A673 (cell line): ENCODE measurements around the gene CLEC10A. TPM values are rescaled to one million over a fixed set of nuclear protein-coding genes. Genes with fewer than 3 reads are reported as not detected.
"Not testable (repeated sequence)": the region's sequence is repeated elsewhere in the genome, so short reads cannot be mapped to it uniquely, and the experiment has no call there.

Source experiments
- BruUV-seq: library from RNA; stranded (reverse); fragments of 400-500 nt; replicated peaks from 2 replicates; lab custom pipeline; 2021; lab: Mats Ljungman, UMichigan
- CTCF ChIA-PET: fragments of 300-600 bp; sonication (Branson Sonifier 250); formaldehyde crosslinking; loops from one replicate; lab custom pipeline; 2022; ENCODE audit warnings: antibody characterized with exemption; lab: Charles Lee
- POLR2A ChIA-PET: fragments of 300-600 bp; sonication (Branson Sonifier 250); formaldehyde crosslinking; loops from one replicate; lab custom pipeline; 2022; ENCODE audit warnings: antibody characterized with exemption; ENCODE audit not compliant: low non-redundant PET; lab: Charles Lee
- DNase-seq: peaks from one replicate; pipeline ENCODE4 v3.0.0-alpha.2; 2015; ENCODE audit warnings: low spot score
- H3K27ac ChIP-seq: fragments of 200-600 bp; sonication (generic); 2 replicates; pipeline ENCODE4 v1.5.1; 2016; ENCODE audit warnings: mixed run types, low read depth, mild to moderate bottlenecking, mixed read lengths, antibody characterized with exemption, low read length; ENCODE audit not compliant: poor library complexity, severe bottlenecking
- H3K27me3 ChIP-seq: fragments of 200-600 bp; sonication (generic); replicated peaks from 2 replicates; pipeline ENCODE4 v1.6.1; 2017; ENCODE audit warnings: mixed run types, low read depth, mild to moderate bottlenecking, mixed read lengths, antibody characterized with exemption, low read length; ENCODE audit not compliant: insufficient read depth, poor library complexity
- H3K36me3 ChIP-seq: fragments of 200-600 bp; sonication (generic); 2 replicates; pipeline ENCODE4 v1.6.1; 2016; ENCODE audit warnings: mixed run types, mild to moderate bottlenecking, mixed read lengths, antibody characterized with exemption, low read length; ENCODE audit not compliant: insufficient read depth, poor library complexity, severe bottlenecking
- H3K4me1 ChIP-seq: fragments of 200-600 bp; sonication (generic); 2 replicates; pipeline ENCODE4 v1.6.1; 2017; ENCODE audit warnings: mixed run types, mild to moderate bottlenecking, mixed read lengths, antibody characterized with exemption, low read length; ENCODE audit not compliant: insufficient read depth, poor library complexity, severe bottlenecking
- H3K4me3 ChIP-seq: fragments of 200-600 bp; sonication (generic); 2 replicates; pipeline ENCODE4 v1.5.1; 2016; ENCODE audit warnings: low read depth, mixed run types, mild to moderate bottlenecking, mixed read lengths, low read length; ENCODE audit not compliant: poor library complexity, severe bottlenecking
- H3K9me3 ChIP-seq: fragments of 200-600 bp; sonication (generic); 2 replicates; pipeline ENCODE4 v1.6.1; 2016; ENCODE audit warnings: mixed run types, low read depth, mild to moderate bottlenecking, mixed read lengths, antibody characterized with exemption, low read length; ENCODE audit not compliant: poor library complexity, severe bottlenecking
- CTCF ChIP-seq: fragments of 300-800, 200-600 bp; sonication (generic); conservative IDR thresholded peaks from 2 replicates; pipeline ENCODE4 v1.5.1; 2017; ENCODE audit warnings: low read depth, mild to moderate bottlenecking, antibody characterized with exemption, low read length, moderate library complexity, mixed read lengths
- EZH2 ChIP-seq: fragments of 200-600 bp; sonication (generic); IDR thresholded peaks from 2 replicates; pipeline ENCODE4 v1.6.1; 2017; ENCODE audit warnings: borderline replicate concordance, low read depth, mild to moderate bottlenecking, mixed read lengths, antibody characterized with exemption, low read length; ENCODE audit not compliant: poor library complexity, severe bottlenecking
- intact Hi-C: fragments of 100-400 bp; cut with micrococcal nuclease; formaldehyde crosslinking; loops from one replicate; pipeline ENCODE4 v1.10.0; 2022; ENCODE audit not compliant: unreplicated experiment
- total RNA-seq: library from RNA; stranded (reverse); gene quantifications from 2 replicates; pipeline ENCODE4 v1.2.3, GENCODE V29; 2021

CLEC10A gene
- total RNA-seq, 1 experiment from 2014 or later = not detected

DNA sequence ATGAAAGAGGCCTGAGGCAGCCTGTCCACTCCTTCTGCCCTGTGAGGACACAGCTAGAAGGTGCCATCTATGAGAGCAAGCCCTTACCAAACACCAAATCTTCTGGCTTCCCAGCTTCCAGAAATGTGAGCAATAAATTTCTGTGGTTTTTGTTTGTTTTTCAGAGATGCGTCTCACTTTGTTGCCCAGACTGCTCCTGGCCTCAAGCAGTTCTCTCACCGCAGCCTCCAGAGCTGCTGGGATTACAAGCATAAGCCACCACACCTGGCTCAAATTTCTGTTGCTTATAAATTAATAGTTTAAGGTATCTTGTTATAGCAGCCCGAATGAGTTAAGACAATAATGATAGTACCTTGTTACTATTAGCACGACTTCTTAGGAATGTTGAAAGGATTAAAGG is 23.7 kb downstream of the CLEC10A start:
- TF ChIP-seq EZH2 (no peak), CTCF (no peak)
- BruUV-seq = no TSS peak
- DNase-seq = no peak

DNA sequence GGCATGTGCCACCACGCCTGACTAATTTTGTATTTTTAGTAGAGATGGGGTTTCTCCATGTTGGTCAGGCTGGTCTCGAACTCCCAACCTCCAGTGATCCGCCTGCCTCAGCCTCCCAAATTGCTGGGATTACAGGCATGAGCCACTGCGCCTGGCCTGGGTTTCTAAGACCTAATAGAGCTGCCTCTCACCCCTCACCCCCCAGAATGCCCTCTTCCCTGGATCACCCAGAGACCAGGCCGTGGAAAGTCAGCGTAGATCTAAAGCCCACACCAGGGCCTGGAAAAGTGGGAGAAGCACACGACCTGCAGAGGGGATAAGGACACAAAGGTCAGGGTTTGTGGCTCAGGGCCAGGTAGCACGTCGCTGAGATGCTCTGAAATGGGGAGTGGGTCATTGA is 29.5 kb downstream of the CLEC10A start:
- intact Hi-C loops = not testable (repeated sequence)

More for the DNA sequence above, 23.7 kb downstream of the CLEC10A start:
- Histone ChIP-seq H3K9me3 (no peaks in the 10 kb centered on the region), H3K36me3 (no peaks in the 10 kb centered on the region), H3K4me3 (no peak overlapping the region), H3K27ac (no peak overlapping the region), H3K27me3 (no peaks in the 10 kb centered on the region), H3K4me1 (no peaks in the 10 kb centered on the region)
- ChIA-PET CTCF (interaction anchor here (0.5 kb wide), 1 partner anchor 146 kb away, joined by 13 read pairs; no protein-coding TSS in a partner anchor), POLR2A (no interaction called here)
- intact Hi-C loops = no loop called here

DNA sequence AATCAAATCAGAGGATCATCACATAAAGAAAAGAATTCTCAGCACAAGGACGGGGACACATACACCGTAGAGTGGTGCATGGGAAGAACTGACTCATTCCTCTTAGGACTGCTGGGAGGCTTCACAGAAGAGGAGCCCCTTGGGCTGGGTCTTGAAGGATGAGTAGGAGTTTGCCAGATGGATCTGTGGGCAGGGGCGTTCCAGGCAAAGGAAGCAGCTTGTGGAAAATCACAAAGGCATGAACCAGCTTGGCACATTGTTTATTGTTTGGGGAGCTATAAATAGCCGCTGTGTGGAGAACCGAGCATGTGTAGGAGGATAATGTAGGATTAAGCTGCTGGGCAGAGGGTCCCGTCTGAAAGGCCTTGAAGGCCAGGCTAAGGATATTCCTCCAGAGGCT is 31.1 kb downstream of the CLEC10A start:
- intact Hi-C loops = loop anchor here (5.0 to 10.0 kb wide), 2 partner anchors 298 to 636 kb away; partner anchors contain the start of genes TP53 and WRAP53
- Histone ChIP-seq H3K36me3 (no peaks in the 10 kb centered on the region), H3K9me3 (no peaks in the 10 kb centered on the region), H3K4me3 (no peak overlapping the region), H3K27ac (no peak overlapping the region), H3K27me3 (no peaks in the 10 kb centered on the region), H3K4me1 (peaks cover 10% of the 10 kb centered on the region)
- POLR2A ChIA-PET = no interaction called here
- CTCF ChIA-PET = interaction anchor here (1.4 kb wide), 1 partner anchor 84 kb away, joined by 6 read pairs; no protein-coding TSS in a partner anchor
- no peak for TF ChIP-seq EZH2
- TF ChIP-seq CTCF = no peak
- no TSS peak for BruUV-seq
- DNase-seq = no peak

More for the DNA sequence above, 29.5 kb downstream of the CLEC10A start:
- H3K4me1 ChIP-seq, DNase-seq, H3K27me3 ChIP-seq, BruUV-seq, H3K9me3 ChIP-seq, H3K27ac ChIP-seq, H3K4me3 ChIP-seq, H3K36me3 ChIP-seq, POLR2A ChIA-PET: not testable (repeated sequence)
- CTCF ChIA-PET = interaction anchor here (0.6 to 0.7 kb wide), 2 partner anchors 80 to 86 kb away, joined by 5 to 12 read pairs; no protein-coding TSS in a partner anchor

DNA sequence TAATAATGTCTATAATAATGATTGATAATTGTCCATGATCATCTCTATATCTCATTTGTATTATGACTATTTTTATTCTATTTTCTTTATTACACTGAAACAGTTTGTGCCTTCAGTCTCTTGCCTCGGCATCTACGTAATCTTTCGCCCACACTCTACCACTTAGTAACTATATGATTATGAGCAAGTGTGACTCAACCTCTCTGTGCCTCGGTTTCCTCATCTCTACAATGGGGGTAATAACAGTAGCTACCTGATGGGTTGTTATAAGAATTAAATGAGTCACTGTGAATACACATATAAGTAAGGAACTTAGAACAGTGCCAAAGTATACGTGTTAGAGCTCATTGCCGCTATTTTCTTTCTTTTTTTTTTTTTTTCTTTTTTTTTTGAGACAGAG is 32.5 kb downstream of the CLEC10A start:
- Histone ChIP-seq H3K4me1 (peaks cover 20% of the 10 kb centered on the region), H3K4me3 (no peak overlapping the region), H3K9me3 (no peaks in the 10 kb centered on the region), H3K36me3 (no peaks in the 10 kb centered on the region), H3K27me3 (no peaks in the 10 kb centered on the region), H3K27ac (no peak overlapping the region)
- POLR2A ChIA-PET = interaction anchor here (0.6 kb wide), 1 partner anchor 334 kb away, joined by 5 read pairs; no protein-coding TSS in a partner anchor
- intact Hi-C loops = loop anchor here (2.0 to 10.0 kb wide), 3 partner anchors 249 to 637 kb away; partner anchors contain the start of genes TP53 and WRAP53
- no peak for DNase-seq
- TF ChIP-seq EZH2 (no peak), CTCF (no peak)
- CTCF ChIA-PET = interaction anchor here (0.6 kb wide), 1 partner anchor 57 kb away, joined by 7 read pairs; no protein-coding TSS in a partner anchor
- no TSS peak for BruUV-seq

GRCh38 chr17:7046725-7047397 is 33.2 kb downstream of the CLEC10A start:
- H3K36me3 ChIP-seq, H3K27me3 ChIP-seq, H3K9me3 ChIP-seq, BruUV-seq, POLR2A ChIA-PET, H3K27ac ChIP-seq: not testable (repeated sequence)
- H3K4me3 ChIP-seq = peak overlapping the region; percentile 9
- H3K4me1 ChIP-seq = peaks cover 20% of the 10 kb centered on the region
- peak; percentile 41 for DNase-seq
- intact Hi-C loops = loop anchor here (2.0 to 10.0 kb wide), 3 partner anchors 250 to 638 kb away; partner anchors contain the start of genes TP53 and WRAP53
- CTCF ChIA-PET = interaction anchor here (1.4 to 2.1 kb wide), 7 partner anchors 11 to 250 kb away, joined by 4 to 19 read pairs (median 9); partner anchors contain the start of gene SLC16A13
